NCI-H2227 (cell line): ENCODE results near the gene BPI.
"Not testable (repeated sequence)": the region's sequence is repeated elsewhere in the genome, so short reads cannot be mapped to it uniquely, and the experiment has no call there.

Experiments
- DNase-seq: peaks from one replicate; lab custom pipeline; 2025; ENCODE audit not compliant: unreplicated experiment; lab: John Stamatoyannopoulos, UW

The BPI gene

DNA sequence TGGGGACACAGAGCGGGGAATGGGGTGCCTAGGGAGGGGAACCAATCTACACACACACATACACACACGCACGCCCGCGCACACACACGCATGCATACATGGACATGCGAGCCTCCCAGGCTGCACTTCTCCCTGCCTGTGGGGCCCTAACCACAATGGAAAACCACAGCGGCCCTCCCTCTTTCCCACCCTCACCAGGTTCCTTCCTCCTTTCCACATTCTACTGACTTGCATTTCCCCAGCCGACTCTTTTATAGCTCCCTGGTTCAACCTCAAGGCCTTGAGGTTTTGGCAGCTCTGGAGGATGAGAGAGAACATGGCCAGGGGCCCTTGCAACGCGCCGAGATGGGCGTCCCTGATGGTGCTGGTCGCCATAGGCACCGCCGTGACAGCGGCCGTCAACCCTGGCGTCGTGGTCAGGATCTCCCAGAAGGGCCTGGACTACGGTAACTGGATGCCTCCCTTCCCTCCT is at the start of gene BPI:
Gene BPI (plus strand): TSS at position 249 of the 472 bp plus-strand sequence. CDS start 68 bp downstream, at position 317.
- DNase-seq = peak; percentile 24

DNA sequence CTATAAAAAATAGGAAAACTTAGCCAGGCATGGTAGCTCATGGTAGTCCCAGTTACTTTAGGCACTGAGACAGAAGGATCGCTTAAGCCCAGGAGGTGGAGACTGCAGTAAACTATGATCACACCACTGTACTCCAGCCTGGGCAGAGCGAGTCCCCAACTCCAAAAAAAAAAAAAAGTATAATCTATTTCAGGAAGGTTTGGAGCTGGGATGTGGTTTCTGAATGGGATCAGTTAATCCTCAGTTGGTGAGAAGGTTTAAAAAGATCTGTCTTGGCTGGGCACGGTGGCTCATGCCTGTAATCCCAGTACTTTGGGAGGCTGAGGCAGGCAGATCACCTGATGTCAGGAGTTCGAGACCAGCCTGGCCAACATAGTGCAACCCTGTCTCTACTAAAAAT is 49.3 kb upstream of the BPI start:
- DNase-seq = not testable (repeated sequence)

DNA sequence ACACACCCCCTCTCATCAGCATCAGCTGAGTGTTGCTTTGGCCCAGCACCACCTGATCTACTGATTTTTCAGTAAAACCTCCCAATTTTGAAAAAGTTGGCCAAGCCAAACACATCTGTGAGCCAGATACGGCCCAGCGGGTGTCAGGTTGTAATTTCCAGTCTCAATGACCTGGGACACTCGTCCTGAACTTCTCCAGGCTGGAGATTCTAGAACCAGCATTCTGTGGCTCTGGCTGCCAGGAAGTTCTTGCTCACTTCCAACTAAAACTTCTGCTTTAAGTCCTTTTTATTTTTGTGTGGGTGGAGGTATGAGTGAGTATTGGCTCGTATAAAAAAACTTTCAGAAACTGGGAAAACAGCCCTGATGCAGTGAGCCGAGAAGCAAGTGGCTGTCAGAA is 48.6 kb upstream of the BPI start:
- no peak for DNase-seq

- no peak for DNase-seq
Observed at GRCh38 chr20:38256021-38256420, 47.9 kb upstream of the BPI start.

DNA sequence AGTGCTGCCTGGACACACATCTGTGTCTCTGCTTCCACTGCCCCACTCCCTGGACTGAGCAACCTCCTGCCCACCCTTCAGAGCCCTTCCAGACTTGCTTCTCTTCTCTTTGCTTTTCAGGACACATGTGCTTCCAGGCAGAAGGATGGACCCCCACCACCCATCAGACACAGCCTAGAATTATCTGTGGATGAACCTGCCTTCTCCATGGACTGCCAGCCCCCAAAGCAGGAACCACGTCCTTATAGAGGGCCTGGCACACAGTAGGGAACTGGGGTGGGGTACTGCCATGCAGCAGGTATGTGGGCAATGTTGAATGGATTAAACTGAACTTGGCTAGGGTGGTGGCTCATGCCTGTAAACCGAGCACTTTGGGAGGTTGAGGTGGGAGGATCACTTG is 47.0 kb upstream of the BPI start:
- DNase-seq = no peak

DNA sequence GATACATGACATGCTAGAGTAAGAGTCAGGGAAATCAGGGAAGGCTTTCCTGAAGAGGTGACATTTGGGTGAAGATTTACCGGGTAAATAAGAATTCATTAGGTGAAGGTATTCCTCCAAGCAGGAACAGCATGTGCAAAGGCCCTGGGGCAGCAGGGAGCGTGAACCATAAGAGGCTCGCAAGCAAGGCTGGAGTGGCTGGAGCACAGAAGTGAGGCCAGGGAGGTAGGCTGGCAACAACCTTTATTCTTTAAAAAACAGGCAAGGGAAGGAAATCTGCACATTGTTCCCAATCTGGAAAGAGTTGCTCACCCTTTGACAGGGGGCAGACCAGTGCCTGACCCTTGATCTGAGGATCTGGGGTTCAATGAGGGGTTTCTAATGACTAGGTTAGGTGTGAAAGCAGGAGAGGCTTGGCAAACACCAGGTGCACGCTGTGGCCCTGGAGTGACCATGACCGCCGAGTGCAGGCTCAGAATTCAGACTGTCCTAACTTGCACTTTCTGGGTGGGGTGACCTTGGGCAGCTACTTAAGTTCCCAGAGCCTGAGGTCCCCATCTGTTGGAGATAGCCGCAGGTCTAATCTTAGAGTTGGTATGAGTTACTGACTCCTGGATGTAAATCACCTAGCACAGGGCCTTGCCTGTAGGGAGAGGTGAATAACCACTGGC is 45.3 kb upstream of the BPI start:
- DNase-seq = no peak

- no peak for DNase-seq
Observed at GRCh38 chr20:38260025-38260377, 44.0 kb upstream of the BPI start.

DNA sequence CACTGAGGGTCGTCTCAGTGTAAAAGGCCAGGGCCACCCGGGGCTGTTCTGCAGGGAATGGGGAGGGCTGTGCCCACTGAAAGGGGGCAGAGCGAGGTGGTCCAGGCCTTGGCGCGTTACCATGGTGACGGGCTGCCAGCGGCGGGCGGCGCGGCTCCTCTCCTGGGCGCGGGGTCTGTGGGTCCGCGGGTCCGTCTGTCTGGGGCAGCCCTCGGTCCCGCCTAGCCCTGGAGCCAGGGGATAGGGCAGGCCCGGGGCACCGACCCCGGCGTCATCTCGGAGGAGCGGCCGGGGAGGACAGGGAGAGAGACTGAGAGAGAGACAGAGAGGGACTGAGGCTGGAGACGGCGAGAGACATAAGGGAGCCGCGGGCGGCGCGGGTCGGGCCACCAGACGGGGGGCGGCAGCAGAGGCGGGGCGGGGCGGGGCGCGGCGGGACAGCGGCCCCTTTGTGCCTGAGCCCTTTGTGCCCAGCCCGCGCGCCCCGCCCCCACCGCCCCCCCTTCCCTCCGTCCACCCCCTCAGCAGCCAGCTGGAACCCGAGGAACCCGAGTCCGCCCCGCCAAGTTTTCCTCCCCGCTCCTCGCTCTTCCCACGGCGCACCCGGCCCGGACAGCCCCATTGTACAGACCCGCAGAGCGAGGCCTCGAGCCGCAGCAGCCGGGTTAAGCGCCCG is 43.4 kb upstream of the BPI start, which contains the start of gene KIAA1755:
Gene KIAA1755 (minus strand): TSS at position 358 of the 676 bp plus-strand sequence. CDS start 235 bp downstream, at position 123.
- DNase-seq = peak; percentile 42

DNA sequence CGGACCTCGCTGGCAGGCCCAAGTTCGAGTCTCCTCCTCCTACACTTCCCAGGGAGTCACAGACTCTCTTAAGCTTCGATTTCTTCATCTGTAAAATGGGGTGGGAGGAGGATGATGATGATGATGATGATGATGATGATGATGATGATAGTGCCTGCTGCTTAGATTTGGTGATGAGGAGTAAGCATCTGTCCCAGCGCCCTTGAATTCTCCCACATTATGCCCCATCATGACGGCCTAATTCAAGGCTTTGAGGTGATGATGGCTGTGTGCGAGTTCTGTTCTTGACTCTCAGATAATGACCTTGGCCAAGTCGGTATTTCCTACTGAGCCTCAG is 42.9 kb upstream of the BPI start:
- DNase-seq = no peak

GRCh38 chr20:38262931-38263330 is 41.0 kb upstream of the BPI start:
- DNase-seq = no peak

GRCh38 chr20:38266426-38266825 is 37.5 kb upstream of the BPI start:
- no peak for DNase-seq

DNA sequence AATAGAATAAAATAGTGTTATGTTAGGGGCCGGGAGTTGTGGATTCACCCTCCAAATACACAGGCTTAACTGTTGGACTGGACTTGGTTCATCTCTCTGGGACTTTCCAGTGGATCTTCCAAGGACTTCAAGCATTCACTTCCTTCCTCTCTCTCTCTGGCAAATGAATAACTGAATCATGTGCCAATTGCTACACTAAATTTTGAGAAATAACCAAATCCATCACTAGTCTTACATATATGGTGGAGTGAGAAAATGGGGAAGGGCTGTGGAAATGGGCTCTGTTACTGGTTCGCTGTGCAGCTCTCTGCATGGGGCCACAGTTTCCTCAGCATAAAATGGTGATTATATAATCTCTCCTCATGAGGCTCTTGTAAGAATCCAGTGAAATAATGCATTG is 36.7 kb upstream of the BPI start:
- DNase-seq = no peak

DNA sequence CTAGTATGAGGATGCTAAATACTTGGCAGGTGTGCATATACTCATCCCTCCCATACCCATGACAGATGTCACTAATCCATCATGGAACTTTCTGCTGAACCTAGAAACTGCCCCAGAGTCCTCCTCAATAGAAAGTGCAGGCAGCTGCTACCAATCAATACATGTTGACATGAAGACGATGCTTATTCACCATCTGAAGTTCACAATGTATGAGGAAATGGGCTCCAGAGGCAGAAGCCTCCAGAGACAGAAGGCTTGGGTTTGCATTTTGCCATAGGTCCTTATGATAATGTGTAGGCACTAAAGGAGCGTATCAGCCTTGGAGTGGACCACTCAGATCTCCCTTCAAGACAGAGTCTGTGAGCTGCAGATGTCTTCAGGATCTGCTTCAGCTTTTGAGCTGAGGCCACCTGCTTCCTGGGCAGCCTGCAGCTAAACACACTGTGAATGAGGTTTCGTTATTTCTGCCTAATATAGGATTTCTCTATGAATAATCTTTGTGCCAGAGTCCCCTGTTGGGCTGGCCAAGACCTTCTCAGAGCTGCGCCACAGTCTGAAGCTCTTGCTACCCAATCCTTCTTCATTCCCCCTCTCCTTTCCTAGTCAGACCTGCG is 35.9 kb upstream of the BPI start:
- DNase-seq = no peak

DNA sequence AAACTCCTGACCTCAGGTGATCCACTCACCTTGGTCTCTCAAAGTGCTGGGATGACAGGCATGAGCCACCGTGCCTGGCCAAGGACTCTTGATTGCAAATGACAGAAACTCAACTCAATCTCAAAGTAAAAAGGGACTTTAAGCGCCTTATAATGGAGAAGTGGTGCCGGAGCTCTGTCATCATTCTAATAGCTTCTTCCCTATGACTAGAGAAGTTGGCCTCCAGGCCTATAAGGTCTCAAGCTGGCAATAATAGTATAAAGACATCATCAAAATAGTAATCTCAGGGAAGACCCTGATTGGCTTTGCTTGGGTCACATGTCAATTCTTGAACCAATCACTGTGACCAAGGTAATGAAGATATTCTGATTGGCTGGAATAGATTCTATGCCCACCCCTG is 34.9 kb upstream of the BPI start:
- DNase-seq = no peak

- DNase-seq = no peak
Observed at GRCh38 chr20:38269715-38270114, 34.2 kb upstream of the BPI start.

GRCh38 chr20:38270869-38271605 is 32.9 kb upstream of the BPI start:
- DNase-seq = no peak

- DNase-seq = no peak
Observed at GRCh38 chr20:38271608-38272120, 32.3 kb upstream of the BPI start.

DNA sequence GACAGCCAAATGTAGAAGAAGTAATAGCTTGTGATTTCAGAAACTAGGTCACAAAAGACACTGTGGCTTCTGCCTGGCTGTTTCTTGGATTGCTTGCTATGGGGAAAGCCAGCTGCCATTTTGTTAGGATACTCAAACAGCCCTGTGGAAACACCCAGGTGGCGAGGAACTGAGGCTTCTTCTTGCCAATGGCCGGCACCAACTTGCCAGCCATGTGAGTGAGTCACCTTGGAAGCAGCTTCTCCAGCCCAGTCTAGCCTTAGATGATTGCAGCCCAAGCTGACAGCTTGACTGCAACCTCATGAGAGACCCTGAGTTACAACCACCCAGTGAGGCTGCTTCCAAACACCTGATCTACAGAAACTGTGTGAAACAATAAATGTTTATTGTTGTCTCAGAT is 31.6 kb upstream of the BPI start:
- no peak for DNase-seq

DNA sequence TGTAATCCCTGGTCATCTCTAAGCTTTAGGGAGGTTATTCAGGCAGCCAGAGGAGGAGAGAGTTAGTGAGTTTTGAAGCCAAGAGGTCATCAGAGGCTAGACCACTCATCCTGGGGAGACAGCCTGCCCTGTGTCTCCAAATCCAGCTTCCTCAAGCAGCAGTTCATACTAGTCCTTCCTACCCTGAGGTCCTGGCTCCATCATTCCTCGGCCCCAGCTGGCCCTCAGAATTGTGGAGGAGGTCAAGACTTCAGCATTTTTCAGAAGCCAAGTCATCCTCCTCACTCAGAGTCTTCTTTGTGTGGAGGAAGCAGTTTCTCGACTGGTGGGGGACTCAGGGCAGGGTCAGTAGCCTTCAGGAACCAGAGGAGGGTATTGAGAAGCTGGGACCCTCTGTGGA is 31.0 kb upstream of the BPI start:
- no peak for DNase-seq

- DNase-seq = no peak
Observed at GRCh38 chr20:38275815-38276550, 28.0 kb upstream of the BPI start.

DNA sequence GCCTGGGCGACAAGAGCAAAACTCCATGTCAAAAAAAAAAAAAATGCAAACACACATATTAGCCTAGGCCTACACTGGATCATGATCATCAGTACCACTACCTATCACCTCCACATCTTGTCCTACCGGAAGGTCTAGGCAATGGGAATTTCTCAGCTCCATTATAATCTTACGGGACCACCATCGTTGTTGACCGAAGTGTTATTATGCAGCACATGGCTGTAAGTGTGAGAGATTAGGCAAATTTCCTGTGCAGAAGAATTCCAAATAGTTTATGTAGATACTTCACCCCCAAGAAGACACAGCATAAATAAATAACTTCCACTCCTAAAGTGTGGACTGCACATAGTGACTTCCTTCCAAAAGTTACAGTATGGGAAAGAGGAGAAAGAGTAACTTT is 26.7 kb upstream of the BPI start:
- DNase-seq = no peak
